H9 (cell line): ENCODE results near the gene UBIAD1. TPM values are rescaled to one million over a fixed set of nuclear protein-coding genes. Genes with fewer than 3 reads are reported as not detected.

Source experiments
- DNase-seq: peaks from one replicate; pipeline ENCODE4 v3.0.0-alpha.2; 2017
- H2AFZ ChIP-seq: one replicate; pipeline ENCODE4 v1.6.1; 2013; ENCODE audit warnings: mild to moderate bottlenecking, low read length, control low read depth, moderate library complexity
- H2AK5ac ChIP-seq: 2 replicates; pipeline ENCODE4 v1.6.1; 2013; ENCODE audit warnings: low read length, control low read depth, mixed read lengths; ENCODE audit not compliant: insufficient read length
- H2BK120ac ChIP-seq: one replicate; pipeline ENCODE4 v1.6.1; 2013; ENCODE audit warnings: low read depth, mild to moderate bottlenecking, low read length, control low read depth, inconsistent platforms; ENCODE audit not compliant: poor library complexity, severe bottlenecking
- H2BK12ac ChIP-seq: 2 replicates; pipeline ENCODE4 v1.6.1; 2013; ENCODE audit warnings: low read length, control low read depth, mixed read lengths, low read depth; ENCODE audit not compliant: insufficient read length
- H2BK15ac ChIP-seq: 2 replicates; pipeline ENCODE4 v1.6.1; 2013; ENCODE audit warnings: low read depth, low read length, control low read depth
- H2BK20ac ChIP-seq: one replicate; pipeline ENCODE4 v1.6.1; 2013; ENCODE audit warnings: low read depth, mild to moderate bottlenecking, low read length, control low read depth, inconsistent platforms; ENCODE audit not compliant: poor library complexity, severe bottlenecking
- H2BK5ac ChIP-seq: 2 replicates; pipeline ENCODE4 v1.6.1; 2013; ENCODE audit warnings: low read length, control low read depth, mixed read lengths; ENCODE audit not compliant: insufficient read length
- H3K14ac ChIP-seq: 2 replicates; pipeline ENCODE4 v1.6.1; 2013; ENCODE audit warnings: low read length, control low read depth; ENCODE audit not compliant: insufficient read depth
- H3K18ac ChIP-seq: 2 replicates; pipeline ENCODE4 v1.6.1; 2013; ENCODE audit warnings: low read depth, mild to moderate bottlenecking, mixed read lengths, low read length, control low read depth; ENCODE audit not compliant: insufficient read length
- H3K23ac ChIP-seq: 2 replicates; pipeline ENCODE4 v1.6.1; 2013; ENCODE audit warnings: low read length, control low read depth, mixed read lengths, low read depth; ENCODE audit not compliant: insufficient read length
- H3K23me2 ChIP-seq: 2 replicates; pipeline ENCODE4 v1.6.1; 2013; ENCODE audit warnings: low read depth, mild to moderate bottlenecking, mixed read lengths, low read length, control low read depth; ENCODE audit not compliant: insufficient read length, poor library complexity, severe bottlenecking
- H3K27ac ChIP-seq: 2 replicates; pipeline ENCODE4 v1.5.1; 2013; ENCODE audit warnings: low read length, control low read depth, mixed read lengths, low read depth; ENCODE audit not compliant: insufficient read length
- H3K27me3 ChIP-seq: 2 replicates; pipeline ENCODE4 v1.6.1; 2013; ENCODE audit warnings: low read length, control low read depth, inconsistent platforms; ENCODE audit not compliant: insufficient read depth
- H3K4ac ChIP-seq: 2 replicates; pipeline ENCODE4 v1.6.1; 2013; ENCODE audit warnings: low read depth, mild to moderate bottlenecking, control low read depth, inconsistent platforms, low read length, moderate library complexity
- H3K4me1 ChIP-seq: 2 replicates; pipeline ENCODE4 v1.6.1; 2013; ENCODE audit warnings: low read length, control low read depth, inconsistent platforms; ENCODE audit not compliant: insufficient read depth
- H3K4me2 ChIP-seq: 2 replicates; pipeline ENCODE4 v1.6.1; 2013; ENCODE audit warnings: low read length, control low read depth, mixed read lengths; ENCODE audit not compliant: insufficient read length, insufficient read depth
- H3K56ac ChIP-seq: 2 replicates; pipeline ENCODE4 v1.6.1; 2013; ENCODE audit warnings: low read depth, mild to moderate bottlenecking, mixed read lengths, low read length, control low read depth; ENCODE audit not compliant: insufficient read length
- H3K79me1 ChIP-seq: 2 replicates; pipeline ENCODE4 v1.6.1; 2013; ENCODE audit warnings: low read depth, mild to moderate bottlenecking, moderate library complexity, low read length, control low read depth, inconsistent platforms; ENCODE audit not compliant: insufficient read depth, poor library complexity, severe bottlenecking
- H3K79me2 ChIP-seq: 2 replicates; pipeline ENCODE4 v1.6.1; 2013; ENCODE audit warnings: low read length, control low read depth, inconsistent platforms; ENCODE audit not compliant: insufficient read depth
- H3K9ac ChIP-seq: 2 replicates; pipeline ENCODE4 v1.6.1; 2013; ENCODE audit warnings: low read length, control low read depth, mixed read lengths; ENCODE audit not compliant: insufficient read length; ENCODE audit errors: extremely low read depth
- H3K9me3 ChIP-seq: one replicate; pipeline ENCODE4 v1.6.1; 2013; ENCODE audit warnings: low read depth, low read length, inconsistent platforms; ENCODE audit not compliant: control insufficient read depth
- H3T11ph ChIP-seq: one replicate; pipeline ENCODE4 v1.6.1; 2013; ENCODE audit warnings: mild to moderate bottlenecking, low read length, control low read depth, inconsistent platforms
- H4K20me1 ChIP-seq: one replicate; pipeline ENCODE4 v1.6.1; 2013; ENCODE audit not compliant: control insufficient read depth, insufficient read length, insufficient read depth
- H4K5ac ChIP-seq: 2 replicates; pipeline ENCODE4 v1.6.1; 2013; ENCODE audit warnings: low read depth, mild to moderate bottlenecking, mixed read lengths, low read length, control low read depth; ENCODE audit not compliant: insufficient read length
- H4K8ac ChIP-seq: replicated peaks from 2 replicates; pipeline ENCODE4 v1.6.1; 2013; ENCODE audit warnings: low read length, control low read depth, mixed read lengths, low read depth; ENCODE audit not compliant: insufficient read length
- H4K91ac ChIP-seq: 2 replicates; pipeline ENCODE4 v1.6.1; 2013; ENCODE audit warnings: low read depth, mild to moderate bottlenecking, moderate library complexity, mixed read lengths, low read length, control low read depth; ENCODE audit not compliant: insufficient read length
- H3K27ac Mint-ChIP-seq, 3 experiments: 2 replicates in 2 of 3; 3 replicates in 1 of 3; pipeline ENCODE4 v1.8.0; 2020 to 2021; ENCODE audit warnings: mixed read lengths in 3 of 3, mild to moderate bottlenecking in 1 of 3, moderate library complexity in 1 of 3
- H3K27me3 Mint-ChIP-seq: 2 replicates; pipeline ENCODE4 v1.8.0; 2021; ENCODE audit warnings: low read depth, mild to moderate bottlenecking, moderate library complexity, mixed read lengths
- H3K36me3 Mint-ChIP-seq, 3 experiments: 2 replicates in 2 of 3; 3 replicates in 1 of 3; pipeline ENCODE4 v1.8.0; 2020 to 2021; ENCODE audit warnings: low read depth in 3 of 3, mixed read lengths in 3 of 3; ENCODE audit not compliant: insufficient read depth in 1 of 3
- H3K4me1 Mint-ChIP-seq, 2 experiments: 2 replicates each; pipeline ENCODE4 v1.8.0; 2020; ENCODE audit warnings: mixed read lengths in 2 of 2
- H3K4me3 Mint-ChIP-seq, 2 experiments: 2 replicates in 1 of 2; 3 replicates in 1 of 2; pipeline ENCODE4 v1.8.0; 2020 to 2021; ENCODE audit warnings: mild to moderate bottlenecking in 2 of 2, mixed read lengths in 2 of 2, moderate library complexity in 1 of 2
- H3K9me3 Mint-ChIP-seq, 2 experiments: 2 replicates in 1 of 2; 3 replicates in 1 of 2; pipeline ENCODE4 v1.8.0; 2020; ENCODE audit warnings: mild to moderate bottlenecking in 2 of 2, mixed read lengths in 2 of 2, moderate library complexity in 1 of 2
- WGBS: extraction: QIAGEN DNeasy Blood & Tissue Kit; methylation state at CpG from one replicate; pipeline ENCODE4 v1.1.7; 2013; ENCODE audit warnings: missing lambda C conversion rate, low lambda C conversion rate, mixed read lengths; ENCODE audit not compliant: insufficient read length; ENCODE audit errors: extremely low coverage; 5-methylcytosine and 5-hydroxymethylcytosine counted together
- total RNA-seq: library from RNA; stranded (reverse); gene quantifications from 2 replicates; pipeline ENCODE4 v1.2.1, GENCODE V29; 2021
- TF ChIP-seq, protein P1 (sequence below): fragments of 200-600 bp; sonication (generic); conservative IDR thresholded peaks from 3 replicates; pipeline ENCODE4 v1.8.0; 2021; ENCODE audit warnings: antibody characterized with exemption, mild to moderate bottlenecking

Gene UBIAD1
- total RNA-seq, 1 experiment from 2014 or later, result 30.2 TPM

DNA sequence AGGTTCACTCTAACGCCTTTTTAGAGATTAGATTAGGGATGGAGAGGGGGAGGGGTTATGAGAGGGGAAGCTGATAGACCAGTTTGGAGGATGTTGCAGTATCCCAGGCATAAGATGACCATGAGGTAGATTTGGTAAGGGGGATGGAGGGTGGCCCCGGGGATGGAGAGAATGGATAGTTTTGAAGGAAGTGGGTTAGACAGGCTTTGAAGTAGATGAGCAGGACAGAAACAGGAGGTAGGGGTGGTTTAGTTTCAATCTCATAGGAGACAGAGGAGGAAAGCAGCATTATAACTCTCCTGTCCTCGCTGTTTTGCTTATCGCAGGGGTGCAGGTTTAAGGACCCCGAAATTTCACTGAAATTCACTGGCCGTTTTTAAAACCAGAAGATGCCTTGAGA lies 11.8 kb downstream of the UBIAD1 start:
- H3K14ac ChIP-seq, result no peak overlapping the region
- no peak overlapping the region for H2BK12ac ChIP-seq
- H3K9me3 Mint-ChIP-seq, result no peaks in the 10 kb centered on the region
- no peak overlapping the region for H2BK20ac ChIP-seq
- no peaks in the 10 kb centered on the region for H3K9me3 ChIP-seq
- H3K36me3 Mint-ChIP-seq, result peaks cover 22 to 55% (median 27%) of the 10 kb centered on the region in 3 experiments; a peak in 6 of 7 replicates
- peaks cover 49 to 51% of the 10 kb centered on the region in 2 experiments for H3K4me1 Mint-ChIP-seq
- H2AK5ac ChIP-seq, result no peak overlapping the region
- H3K4me1 ChIP-seq, result peaks cover 17% of the 10 kb centered on the region; the same call in 1 of the 2 replicates
- TF ChIP-seq, protein P1, sequence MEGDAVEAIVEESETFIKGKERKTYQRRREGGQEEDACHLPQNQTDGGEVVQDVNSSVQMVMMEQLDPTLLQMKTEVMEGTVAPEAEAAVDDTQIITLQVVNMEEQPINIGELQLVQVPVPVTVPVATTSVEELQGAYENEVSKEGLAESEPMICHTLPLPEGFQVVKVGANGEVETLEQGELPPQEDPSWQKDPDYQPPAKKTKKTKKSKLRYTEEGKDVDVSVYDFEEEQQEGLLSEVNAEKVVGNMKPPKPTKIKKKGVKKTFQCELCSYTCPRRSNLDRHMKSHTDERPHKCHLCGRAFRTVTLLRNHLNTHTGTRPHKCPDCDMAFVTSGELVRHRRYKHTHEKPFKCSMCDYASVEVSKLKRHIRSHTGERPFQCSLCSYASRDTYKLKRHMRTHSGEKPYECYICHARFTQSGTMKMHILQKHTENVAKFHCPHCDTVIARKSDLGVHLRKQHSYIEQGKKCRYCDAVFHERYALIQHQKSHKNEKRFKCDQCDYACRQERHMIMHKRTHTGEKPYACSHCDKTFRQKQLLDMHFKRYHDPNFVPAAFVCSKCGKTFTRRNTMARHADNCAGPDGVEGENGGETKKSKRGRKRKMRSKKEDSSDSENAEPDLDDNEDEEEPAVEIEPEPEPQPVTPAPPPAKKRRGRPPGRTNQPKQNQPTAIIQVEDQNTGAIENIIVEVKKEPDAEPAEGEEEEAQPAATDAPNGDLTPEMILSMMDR, result no peak
- H3K9ac ChIP-seq, result no peak overlapping the region
- peak overlapping the region; percentile 16 to 98 (median 73); a peak in 4 of 7 replicates for H3K27ac Mint-ChIP-seq
- H2AFZ ChIP-seq, result no peak overlapping the region
- no peak for DNase-seq
- no peak overlapping the region for H3K4ac ChIP-seq
- H3K18ac ChIP-seq, result no peak overlapping the region
- no peak overlapping the region for H4K91ac ChIP-seq
- H3K23ac ChIP-seq, result no peak overlapping the region
- H3K79me2 ChIP-seq, result peaks cover 2% of the 10 kb centered on the region; the same call in 1 of the 2 replicates
- H3K23me2 ChIP-seq, result no peaks in the 10 kb centered on the region
- no peak overlapping the region for H2BK5ac ChIP-seq
- no peak overlapping the region for H4K8ac ChIP-seq
- H3K27me3 ChIP-seq, result no peaks in the 10 kb centered on the region
- no peak overlapping the region for H2BK15ac ChIP-seq
- no peaks in the 10 kb centered on the region for H3K27me3 Mint-ChIP-seq
- WGBS, result no CpG with 5 or more reads among the region's 6 CpGs
- H3K79me1 ChIP-seq, result peaks cover 5% of the 10 kb centered on the region
- H3K4me2 ChIP-seq, result no peak overlapping the region
- no peak overlapping the region; a peak in 1 of 5 replicates for H3K4me3 Mint-ChIP-seq
- no peak overlapping the region for H3T11ph ChIP-seq
- no peak overlapping the region for H3K56ac ChIP-seq
- no peak overlapping the region for H4K5ac ChIP-seq
- H2BK120ac ChIP-seq, result no peak overlapping the region
- H3K27ac ChIP-seq, result no peak overlapping the region
- H4K20me1 ChIP-seq, result no peaks in the 10 kb centered on the region
